GM18498 (cell line): ENCODE results near the gene REEP2.
"Not testable (repeated sequence)": the region's sequence is repeated elsewhere in the genome, so short reads cannot be mapped to it uniquely, and the experiment has no call there.

Source experiments
- ATAC-seq: cut with Tn5 transposase; IDR thresholded peaks from one replicate; pipeline ENCODE4 v1.9.1; 2021; ENCODE audit warnings: mild to moderate bottlenecking, moderate library complexity; ENCODE audit not compliant: unreplicated experiment

The REEP2 gene

DNA sequence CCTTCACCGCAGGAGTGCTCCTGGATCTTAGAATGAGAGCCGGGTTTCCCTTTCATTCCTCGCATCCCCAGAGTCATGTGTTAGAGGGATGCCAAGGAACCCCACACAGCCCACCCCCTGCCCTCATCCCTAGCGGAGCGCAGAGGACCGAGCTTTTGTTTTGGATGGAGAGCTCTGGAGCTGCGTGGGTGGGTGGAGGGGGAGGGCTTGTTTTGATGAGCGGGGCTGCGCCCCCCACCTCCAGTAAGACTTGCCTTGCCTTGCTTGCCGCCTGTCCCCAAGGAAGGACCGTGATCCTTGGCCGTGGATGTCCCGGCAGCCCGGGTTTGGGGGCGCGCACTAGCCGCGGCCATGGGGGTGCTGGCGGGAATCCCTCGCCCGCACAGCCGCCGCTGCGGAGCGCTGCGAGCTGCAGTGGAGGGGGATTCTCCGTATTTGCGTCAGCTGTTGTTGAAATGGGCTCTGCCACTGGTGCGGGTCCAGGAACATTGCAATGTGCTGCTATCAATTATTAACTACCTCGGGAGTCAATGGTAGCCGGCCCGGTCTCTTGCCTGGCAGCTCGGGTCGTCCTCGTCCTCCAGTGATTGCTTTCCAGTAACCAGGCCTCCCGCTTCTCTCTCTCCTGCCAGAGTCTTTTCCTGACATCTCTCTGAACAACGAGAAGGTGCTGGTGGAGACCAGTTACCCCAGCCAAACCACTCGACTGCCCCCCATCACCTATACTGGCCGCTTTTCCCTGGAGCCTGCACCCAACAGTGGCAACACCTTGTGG lies 27.5 kb downstream of the REEP2 start:
- ATAC-seq, result no peak

DNA sequence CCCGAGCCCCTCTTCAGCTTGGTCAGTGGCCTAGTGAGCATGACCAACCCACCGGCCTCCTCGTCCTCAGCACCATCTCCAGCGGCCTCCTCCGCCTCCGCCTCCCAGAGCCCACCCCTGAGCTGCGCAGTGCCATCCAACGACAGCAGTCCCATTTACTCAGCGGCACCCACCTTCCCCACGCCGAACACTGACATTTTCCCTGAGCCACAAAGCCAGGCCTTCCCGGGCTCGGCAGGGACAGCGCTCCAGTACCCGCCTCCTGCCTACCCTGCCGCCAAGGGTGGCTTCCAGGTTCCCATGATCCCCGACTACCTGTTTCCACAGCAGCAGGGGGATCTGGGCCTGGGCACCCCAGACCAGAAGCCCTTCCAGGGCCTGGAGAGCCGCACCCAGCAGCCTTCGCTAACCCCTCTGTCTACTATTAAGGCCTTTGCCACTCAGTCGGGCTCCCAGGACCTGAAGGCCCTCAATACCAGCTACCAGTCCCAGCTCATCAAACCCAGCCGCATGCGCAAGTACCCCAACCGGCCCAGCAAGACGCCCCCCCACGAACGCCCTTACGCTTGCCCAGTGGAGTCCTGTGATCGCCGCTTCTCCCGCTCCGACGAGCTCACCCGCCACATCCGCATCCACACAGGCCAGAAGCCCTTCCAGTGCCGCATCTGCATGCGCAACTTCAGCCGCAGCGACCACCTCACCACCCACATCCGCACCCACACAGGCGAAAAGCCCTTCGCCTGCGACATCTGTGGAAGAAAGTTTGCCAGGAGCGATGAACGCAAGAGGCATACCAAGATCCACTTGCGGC lies 28.2 kb downstream of the REEP2 start:
- ATAC-seq, result no peak

DNA sequence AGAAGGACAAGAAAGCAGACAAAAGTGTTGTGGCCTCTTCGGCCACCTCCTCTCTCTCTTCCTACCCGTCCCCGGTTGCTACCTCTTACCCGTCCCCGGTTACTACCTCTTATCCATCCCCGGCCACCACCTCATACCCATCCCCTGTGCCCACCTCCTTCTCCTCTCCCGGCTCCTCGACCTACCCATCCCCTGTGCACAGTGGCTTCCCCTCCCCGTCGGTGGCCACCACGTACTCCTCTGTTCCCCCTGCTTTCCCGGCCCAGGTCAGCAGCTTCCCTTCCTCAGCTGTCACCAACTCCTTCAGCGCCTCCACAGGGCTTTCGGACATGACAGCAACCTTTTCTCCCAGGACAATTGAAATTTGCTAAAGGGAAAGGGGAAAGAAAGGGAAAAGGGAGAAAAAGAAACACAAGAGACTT lies 28.9 kb downstream of the REEP2 start:
- no peak for ATAC-seq

DNA sequence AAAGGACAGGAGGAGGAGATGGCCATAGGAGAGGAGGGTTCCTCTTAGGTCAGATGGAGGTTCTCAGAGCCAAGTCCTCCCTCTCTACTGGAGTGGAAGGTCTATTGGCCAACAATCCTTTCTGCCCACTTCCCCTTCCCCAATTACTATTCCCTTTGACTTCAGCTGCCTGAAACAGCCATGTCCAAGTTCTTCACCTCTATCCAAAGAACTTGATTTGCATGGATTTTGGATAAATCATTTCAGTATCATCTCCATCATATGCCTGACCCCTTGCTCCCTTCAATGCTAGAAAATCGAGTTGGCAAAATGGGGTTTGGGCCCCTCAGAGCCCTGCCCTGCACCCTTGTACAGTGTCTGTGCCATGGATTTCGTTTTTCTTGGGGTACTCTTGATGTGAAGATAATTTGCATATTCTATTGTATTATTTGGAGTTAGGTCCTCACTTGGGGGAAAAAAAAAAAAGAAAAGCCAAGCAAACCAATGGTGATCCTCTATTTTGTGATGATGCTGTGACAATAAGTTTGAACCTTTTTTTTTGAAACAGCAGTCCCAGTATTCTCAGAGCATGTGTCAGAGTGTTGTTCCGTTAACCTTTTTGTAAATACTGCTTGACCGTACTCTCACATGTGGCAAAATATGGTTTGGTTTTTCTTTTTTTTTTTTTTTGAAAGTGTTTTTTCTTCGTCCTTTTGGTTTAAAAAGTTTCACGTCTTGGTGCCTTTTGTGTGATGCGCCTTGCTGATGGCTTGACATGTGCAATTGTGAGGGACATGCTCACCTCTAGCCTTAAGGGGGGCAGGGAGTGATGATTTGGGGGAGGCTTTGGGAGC lies 29.5 kb downstream of the REEP2 start:
- ATAC-seq, result no peak

DNA sequence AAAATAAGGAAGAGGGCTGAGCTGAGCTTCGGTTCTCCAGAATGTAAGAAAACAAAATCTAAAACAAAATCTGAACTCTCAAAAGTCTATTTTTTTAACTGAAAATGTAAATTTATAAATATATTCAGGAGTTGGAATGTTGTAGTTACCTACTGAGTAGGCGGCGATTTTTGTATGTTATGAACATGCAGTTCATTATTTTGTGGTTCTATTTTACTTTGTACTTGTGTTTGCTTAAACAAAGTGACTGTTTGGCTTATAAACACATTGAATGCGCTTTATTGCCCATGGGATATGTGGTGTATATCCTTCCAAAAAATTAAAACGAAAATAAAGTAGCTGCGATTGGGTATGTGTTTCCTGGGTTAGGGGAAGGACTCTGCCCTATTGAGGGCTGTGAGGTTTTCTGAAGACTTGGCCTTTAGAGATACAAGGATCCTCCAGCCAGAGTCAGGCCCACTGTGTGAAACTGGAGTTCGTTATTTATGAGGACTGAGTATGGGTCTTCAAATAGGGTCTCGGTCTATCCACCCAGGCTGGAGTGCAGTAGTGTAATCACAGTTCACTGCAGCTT lies 30.2 kb downstream of the REEP2 start:
- no peak for ATAC-seq

DNA sequence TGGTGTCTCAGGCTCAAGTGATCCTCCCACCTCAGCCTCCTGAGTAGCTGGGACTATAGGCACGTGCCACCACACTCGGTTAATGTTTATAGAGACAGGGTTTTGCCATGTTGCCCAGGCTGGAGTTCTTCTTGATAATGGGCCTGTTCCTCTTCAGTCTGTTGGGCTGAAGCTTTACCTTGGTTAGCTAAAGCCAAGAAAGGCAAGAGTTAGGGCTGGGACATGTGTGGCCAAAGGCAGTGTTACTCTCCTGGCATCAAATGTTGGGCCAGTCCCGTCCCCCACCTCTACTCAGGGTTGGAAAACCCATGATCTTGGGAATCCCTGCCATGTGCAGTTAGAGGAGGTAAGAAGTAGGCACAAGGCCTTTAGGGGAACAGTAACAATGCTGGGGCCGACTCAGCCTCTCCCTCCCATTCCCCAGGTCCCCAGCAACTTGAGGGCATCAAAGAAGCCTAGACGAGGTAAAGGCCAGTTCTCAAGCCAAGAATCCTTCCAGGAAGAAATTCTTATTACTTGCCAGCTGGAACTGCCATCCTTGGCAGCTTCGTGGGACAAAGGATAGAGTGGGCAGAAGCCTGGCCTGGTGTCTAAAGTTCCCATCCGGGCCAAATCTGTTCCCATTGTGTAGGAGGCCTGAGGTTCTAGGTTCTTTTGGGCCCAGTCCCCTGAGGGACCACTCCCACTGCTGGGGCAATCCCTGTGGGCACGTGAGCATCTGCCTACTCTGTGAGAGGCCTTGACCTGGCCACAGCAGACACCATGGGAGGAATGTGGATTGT lies 30.9 kb downstream of the REEP2 start:
- no peak for ATAC-seq

DNA sequence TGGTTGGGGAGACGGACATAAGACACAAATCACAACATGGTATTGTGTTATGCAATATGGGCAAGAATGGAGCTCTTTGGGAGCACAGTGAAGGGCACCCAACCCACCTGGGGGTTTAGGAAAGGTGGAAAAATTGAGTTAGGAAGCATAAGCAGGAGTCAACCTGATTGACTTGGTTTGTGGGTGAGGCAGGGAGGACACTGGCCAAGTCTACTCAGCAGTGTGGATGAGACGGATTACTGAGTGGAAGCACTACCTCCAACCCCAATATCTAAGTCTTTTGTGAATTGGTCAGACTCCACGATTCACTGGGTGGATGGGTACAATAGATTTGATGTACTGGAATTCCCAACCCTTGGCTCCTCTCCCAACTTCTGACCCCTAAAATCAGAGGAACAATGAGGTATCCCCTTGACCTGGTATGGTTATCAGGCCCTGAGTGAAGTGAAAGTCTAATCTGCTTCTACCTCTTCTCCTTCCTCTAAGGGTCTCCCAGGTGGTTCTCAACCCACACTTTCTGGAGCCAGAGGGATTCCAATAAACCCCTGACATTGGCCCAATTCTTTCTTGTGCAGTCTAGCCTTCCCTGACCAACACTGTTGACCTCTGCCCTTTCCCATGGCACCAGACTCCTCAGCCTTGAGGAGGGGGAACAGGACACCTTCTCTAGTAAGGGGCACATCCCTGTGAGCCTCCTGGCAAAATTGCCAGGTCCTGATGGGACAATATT lies 31.6 kb downstream of the REEP2 start:
- ATAC-seq, result no peak

DNA sequence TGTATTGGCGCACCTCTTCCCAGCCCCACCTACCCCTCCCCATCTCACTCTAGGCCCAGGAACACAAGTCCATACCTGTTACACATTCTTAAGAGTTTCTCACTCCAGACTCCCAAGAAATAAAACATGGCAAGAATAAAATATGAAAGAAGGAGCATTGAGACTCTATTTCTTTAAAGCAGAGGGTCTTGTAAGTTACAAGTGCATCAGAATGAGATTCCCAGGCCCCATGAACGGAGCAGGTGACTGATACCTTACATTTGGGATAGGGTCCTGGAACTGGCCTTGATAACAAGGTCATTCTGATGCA lies 32.1 kb downstream of the REEP2 start:
- ATAC-seq, result no peak

DNA sequence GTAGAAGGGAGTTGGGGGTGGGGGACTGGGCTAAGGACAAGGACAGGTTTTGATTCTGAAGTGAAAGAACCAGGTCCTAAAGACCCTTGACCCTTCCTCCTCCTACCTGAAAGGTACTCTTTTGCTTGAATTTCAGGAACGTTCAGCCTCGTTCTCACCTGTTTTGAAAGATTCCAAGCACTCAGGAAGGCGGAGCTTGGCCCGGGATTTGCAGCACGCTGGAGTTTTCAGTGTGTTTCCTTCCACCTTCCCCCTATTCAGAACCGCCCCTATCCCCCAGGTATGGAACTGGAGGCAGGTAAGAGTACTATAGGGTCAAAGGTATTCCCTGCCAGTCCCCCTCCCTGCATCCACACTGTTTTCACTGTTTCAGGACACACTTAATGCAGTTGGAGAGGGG lies 33.5 kb downstream of the REEP2 start:
- ATAC-seq, result no peak

DNA sequence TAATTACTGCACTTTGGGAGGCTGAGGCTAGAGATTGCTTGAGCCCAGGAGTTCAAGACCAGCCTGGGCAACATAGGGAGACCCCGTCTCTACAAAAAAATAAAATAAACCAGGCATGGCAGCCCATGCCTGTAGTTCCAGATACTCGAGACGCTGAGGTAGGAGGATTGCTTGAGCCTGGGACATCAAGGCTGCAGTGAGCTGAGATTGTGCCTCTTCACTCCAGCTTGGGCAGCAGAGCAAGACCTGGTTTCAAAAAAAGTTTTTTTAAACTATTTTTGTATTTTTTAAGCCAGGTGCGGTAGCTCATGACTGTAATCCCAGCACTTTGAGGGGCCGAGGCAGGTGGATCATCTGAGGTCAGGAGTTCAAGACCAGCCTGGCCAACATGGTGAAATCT lies 34.3 kb downstream of the REEP2 start:
- ATAC-seq, result not testable (repeated sequence)

DNA sequence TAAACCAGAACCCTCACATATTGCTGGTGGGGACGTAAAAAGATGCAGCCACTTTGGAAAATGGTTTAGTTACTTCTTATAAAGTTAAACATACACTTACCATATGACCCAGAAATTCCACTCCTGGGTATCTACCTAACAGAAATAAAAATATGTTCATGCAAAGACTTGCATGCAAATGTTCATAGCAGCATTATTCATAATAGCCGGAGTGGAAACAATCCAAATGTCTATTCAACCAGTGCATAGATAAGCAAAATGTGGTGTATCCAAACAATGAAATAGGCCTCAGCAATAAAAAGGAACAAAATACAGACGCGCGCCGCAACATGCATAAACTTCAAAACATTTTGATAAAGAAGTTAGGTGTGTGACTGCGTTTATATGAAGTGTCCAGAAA lies 38.1 kb downstream of the REEP2 start:
- no peak for ATAC-seq

DNA sequence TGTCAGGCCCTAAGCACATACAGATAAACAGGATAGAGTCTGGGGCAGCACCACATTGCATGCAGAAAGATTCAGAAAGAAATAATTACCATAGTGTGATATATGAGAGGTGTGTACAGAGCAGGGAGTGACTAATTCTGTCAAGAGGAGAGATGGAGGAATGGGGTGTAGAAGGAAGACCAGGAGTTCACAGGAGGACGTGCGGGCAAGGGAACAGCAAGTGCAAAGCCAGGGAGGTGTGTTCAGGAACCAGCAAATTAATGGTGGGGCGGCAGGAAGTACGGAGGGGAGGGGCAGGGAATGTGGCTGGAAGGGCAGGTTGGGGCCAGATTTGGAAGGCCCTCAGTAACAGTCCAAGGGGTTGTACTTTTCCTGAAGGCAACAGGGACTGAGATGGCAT lies 43.8 kb downstream of the REEP2 start:
- no peak for ATAC-seq

DNA sequence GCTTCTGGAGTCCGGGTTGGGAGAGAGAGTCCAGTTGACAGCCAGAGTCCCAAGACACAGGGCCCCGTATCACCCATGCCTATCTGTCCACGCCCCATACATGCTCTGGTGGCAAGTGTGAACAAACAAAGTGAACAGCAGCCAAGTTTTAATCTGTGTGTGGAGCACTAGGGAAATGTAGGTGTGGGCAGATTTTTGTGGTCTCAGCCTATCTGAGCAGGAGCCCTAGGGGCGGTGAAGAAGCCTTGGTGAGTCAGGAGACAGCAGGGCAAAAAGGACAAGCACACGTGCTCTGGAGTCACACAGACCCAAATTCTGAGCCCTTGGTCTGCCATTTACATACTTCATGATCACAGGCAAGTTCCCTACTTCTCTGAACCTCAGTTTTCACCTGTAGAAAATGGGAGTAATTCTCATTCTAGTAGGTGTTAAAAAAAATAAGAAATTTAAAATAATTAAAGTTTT lies 49.7 kb downstream of the REEP2 start:
- no peak for ATAC-seq

DNA sequence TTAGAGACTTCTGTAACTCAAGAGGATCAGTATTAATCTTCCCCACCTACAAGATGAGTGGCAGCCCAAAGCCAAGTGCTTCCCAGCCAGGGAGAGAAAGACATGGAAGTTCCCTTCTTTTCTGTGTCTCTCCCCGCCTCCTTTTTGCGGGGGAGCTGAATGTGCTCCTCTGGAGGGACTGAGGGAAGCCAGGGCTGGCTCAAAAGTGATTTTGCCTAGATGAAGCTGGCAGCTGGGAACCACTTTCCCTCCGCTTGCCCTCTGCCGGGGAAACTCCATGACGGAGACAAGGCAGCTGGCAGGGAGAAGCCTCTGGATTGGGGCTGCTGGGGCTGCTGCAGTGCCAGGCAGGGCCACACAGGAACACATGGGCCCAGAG lies 50.8 kb downstream of the REEP2 start:
- ATAC-seq, result no peak

DNA sequence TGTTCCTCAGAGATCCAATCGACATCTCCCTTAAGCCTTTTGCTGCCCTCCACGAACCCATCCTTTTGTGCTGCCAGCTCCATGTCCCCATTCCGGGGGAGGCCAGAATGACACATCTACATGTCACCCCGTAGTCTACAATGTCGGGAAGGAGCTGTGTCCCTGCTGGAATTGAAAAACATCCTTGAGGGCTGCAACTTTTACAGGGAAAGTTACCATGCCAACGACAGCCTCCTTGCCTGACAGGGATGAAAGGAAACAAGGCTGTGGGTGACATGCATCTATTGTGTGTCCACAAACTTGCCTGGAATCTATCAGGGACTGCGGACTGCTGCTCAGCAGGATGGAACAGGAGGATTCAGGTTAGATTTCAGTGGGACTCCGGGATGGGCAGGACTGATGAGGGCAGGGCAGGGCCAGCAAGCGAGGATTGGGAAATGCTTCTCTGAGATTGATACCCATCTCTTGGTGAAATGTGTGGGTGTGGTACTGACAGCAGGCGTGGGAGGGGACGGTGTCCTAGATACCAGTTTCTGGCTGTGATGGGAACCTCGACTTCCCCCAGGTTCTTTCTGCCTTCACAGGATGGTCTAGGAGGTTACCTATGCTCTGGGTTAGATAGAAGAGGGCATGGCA lies 51.9 kb downstream of the REEP2 start:
- ATAC-seq, result no peak

DNA sequence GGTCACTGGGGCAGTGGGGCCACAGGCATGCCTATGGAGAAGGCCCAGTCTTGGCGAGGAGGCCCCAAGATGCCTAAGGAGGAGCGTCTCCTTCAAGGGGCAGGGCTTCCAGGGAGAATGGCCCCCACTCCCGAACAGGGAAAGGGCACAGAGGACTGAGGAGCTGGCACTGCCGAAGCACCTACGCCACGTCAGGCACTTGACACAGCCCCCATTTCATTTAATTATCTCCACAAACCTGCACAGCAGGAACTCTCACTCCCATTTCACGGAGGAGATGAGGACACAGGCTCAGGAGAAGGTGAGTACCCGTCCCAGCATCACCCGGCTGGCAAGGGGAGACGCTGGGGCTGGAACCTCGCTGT lies 52.4 kb downstream of the REEP2 start:
- no peak for ATAC-seq

DNA sequence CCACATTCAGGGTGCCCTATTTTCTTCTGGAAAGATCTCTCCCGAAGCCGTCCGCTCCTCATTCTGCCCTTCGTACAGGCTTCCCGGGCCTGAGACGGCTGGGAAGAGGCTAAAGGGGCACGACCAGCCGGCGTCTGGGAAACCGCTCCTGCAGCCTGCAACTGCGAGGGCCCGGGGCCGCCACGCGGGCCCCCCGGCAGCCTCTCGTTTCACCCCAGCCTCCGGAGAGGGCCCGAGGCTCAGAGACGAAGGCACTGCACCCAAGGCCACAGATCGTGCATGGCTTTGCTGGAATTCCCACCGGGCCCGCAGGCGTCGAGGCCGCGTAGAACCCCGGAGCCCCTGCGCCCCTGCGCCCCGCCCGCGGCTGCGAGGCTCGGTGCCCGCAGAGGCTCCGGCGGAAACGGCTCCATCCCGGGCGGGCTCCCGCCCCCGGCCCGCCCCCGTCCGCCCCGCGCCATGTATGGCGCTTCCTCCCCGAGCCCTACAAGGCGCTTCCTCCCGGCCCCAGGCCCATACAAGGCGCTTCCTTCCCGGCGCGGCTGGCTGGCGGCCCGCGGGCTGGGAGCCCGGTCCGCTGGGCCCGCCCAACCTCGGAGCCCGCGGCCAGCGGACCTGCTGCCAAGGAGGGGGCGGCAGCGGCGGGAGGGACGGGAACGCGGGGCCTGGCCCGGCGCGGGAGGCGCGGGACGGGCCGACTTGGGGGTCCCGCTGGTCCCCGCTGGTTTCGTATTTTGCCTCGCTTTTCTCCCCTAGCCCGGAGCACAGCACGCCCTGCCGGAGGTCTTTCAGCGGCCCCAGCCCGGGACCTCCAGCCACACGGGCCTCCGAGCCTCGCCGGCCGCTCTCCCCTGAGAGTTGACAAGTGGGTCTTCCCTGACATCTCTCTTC lies 53.1 kb downstream of the REEP2 start:
- peak; percentile 100 for ATAC-seq

DNA sequence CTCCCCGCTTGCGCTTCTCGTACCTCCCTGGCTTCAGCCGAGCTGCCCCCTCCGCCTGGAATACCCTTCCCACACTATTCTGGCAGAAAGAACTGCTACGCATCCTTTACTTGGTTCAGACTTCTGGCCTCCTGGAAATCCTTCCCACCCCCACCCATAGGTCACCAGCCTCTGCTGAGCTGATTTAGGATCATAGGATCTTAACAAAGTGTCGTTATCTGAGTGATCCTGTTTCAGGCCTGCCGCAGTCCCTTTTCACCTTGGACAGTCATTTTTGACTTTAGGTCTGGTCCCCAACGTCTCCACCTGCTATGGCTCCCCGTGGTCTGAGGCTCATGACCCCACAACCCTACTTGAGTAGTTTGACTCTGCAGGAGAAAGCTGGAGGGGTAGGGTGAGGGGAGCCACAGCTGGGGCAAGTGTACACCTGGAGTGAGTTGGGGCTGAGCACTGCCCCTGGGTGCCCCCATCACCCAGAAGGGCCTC lies 53.7 kb downstream of the REEP2 start:
- no peak for ATAC-seq
